Parietal lobe (tissue), 1 donor: Measurements from ENCODE around the gene ZNF451. TPM values are rescaled to one million over a fixed set of nuclear protein-coding genes. Genes with fewer than 3 reads are reported as not detected.

Experiments used
- total RNA-seq: library from RNA; depleted of rRNA; stranded (reverse); fragments of >200 nt; gene quantifications from one replicate; pipeline ENCODE4 v1.2.3, GENCODE V29; 2014

The ZNF451 gene, protein sequence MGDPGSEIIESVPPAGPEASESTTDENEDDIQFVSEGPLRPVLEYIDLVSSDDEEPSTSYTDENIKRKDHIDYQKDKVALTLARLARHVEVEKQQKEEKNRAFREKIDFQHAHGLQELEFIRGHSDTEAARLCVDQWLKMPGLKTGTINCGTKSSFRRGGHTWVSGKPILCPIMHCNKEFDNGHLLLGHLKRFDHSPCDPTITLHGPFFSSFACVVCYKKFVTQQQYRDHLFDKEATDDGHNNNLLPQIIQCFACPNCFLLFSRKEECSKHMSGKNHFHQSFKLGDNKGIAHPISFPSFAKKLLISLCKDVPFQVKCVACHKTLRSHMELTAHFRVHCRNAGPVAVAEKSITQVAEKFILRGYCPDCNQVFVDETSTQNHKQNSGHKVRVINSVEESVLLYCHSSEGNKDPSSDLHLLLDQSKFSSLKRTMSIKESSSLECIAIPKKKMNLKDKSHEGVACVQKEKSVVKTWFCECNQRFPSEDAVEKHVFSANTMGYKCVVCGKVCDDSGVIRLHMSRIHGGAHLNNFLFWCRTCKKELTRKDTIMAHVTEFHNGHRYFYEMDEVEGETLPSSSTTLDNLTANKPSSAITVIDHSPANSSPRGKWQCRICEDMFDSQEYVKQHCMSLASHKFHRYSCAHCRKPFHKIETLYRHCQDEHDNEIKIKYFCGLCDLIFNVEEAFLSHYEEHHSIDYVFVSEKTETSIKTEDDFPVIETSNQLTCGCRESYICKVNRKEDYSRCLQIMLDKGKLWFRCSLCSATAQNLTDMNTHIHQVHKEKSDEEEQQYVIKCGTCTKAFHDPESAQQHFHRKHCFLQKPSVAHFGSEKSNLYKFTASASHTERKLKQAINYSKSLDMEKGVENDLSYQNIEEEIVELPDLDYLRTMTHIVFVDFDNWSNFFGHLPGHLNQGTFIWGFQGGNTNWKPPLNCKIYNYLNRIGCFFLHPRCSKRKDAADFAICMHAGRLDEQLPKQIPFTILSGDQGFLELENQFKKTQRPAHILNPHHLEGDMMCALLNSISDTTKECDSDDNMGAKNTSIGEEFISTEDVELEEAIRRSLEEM
- 196 TPM for total RNA-seq

DNA sequence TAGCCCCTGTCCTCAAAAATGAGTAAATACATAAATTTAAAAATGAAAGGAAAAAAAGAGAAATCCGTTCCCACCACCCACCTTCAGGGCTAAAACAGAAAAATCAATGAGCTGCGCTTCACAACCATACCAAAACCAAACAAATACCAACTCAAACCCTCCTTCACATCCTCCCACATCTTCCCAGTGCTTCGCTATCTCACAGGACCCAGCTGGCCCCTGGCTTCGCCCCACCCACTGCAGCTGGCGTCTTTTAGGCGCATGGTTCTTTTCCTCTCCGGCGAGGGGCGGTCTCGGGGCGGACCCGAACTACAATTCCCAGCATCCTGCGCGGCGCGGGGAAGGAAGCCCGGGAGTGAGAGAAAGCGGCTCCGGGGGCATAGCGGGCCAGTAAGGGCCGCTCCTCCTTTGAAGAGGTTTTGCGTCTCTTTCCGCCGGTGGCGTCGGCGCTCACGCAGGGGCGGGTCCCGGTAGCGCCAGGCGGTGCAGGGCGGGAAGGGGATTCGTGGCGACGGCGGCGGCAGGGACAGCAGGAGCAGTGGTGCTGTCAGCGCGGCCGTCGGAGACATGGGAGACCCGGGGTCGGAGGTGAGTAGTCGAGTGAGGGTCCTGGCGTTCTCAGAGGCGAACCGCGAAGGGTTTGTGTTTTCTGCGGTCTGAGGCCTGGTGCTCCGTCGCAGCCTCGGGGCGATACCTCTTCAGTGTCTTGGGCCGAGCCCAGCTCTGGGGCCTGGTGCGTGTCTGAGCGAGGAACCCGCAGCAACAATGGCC is at the start of gene ZNF451:
TSS of gene ZNF451 (plus strand) at position 502 of the 771 bp plus-strand sequence. CDS start at position 568, 66 bp downstream.

DNA sequence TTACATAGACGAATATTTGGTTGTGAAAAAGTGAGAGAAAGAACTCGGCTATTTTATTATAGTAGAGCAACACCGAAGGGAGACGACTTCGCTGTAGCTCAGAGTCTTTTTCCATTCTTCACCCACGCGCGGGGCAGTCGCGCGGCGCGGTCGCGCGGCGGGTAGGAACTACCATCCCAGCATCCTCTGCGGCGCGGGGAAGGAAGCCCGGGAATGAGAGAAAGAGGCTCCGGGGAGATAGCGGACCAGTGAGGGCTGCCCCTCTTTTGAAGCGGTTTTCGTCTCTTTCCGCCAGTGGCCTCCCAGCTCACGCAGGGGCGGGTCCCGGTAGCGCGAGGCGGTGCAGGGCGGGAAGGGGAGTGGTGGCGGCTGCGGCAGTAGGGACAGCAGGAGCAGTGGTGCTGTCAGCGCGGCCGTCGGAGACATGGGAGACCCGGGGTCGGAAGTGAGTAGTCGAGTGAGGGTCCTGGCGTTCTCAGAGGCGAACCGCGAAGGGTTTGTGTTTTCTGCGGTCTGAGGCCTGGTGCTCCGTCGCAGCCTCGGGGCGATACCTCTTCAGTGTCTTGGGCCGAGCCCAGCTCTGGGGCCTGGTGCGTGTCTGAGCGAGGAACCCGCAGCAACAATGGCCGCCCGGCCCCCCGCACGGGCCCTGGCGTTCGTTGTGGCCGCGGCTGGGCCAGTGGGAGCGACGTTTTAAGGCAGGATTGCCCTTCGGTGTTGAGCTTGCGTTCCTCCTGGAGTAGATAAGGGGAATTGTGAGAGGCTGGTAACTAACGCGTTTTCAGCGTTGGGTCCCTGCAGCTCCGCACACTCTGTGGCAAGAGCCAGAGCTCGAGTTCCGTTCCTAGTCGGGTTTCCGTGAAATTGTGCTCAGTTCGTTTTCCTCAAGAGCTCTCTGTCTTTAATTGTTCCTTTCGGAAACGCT is 43.4 kb upstream of the ZNF451 start, which contains the start of gene KIAA1586:
TSS of gene KIAA1586 (plus strand) at position 362 of the 925 bp plus-strand sequence. CDS start at position 425, 63 bp downstream.

DNA sequence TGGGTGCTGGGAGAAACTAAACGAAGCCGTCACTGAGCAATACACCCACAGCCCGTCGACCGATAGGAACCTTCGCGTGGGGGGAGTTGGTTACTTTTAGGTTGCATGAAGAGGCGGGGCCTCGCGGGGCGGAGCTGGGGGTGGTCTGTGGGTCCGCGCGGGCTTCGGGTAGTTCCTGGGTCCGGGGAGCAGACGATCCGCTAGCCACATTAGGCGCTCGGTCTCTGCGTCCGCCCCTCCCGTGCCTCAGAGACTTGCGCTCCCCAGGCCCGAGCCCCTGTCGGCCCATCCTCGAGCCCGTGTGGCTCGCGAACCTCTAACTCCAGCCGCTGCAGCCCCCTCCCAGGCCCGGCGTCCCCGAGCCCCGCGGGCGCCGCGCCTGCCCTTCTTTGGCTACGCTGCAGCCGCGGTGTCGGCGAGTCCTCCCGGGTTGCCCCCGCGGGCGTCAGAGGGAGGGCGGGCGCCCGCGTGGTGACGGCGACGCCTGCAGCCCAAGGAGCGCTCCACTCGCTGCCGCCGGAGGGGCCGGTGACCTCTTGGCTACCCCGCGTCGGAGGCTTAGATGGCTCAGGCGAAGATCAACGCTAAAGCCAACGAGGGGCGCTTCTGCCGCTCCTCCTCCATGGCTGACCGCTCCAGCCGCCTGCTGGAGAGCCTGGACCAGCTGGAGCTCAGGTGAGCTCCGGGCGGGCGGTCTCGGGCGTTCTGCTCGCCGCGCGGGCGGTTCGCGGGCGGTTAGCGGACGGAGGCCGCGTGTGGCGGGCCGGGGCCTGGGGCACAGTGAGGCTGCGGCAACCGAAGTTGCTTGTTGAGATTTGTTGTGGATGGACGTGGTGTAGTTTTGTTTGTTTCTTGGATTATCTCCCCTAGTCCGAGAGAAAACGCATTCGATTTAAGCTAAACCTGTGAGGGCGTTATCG is 82.4 kb downstream of the ZNF451 start, which contains the start of gene BAG2:
TSS of gene BAG2 (plus strand) at position 191 of the 920 bp plus-strand sequence. CDS start at position 563, 372 bp downstream.

Other genes with a start within 250 kb of the ZNF451 start
- gene BEND6, start 135.1 kb upstream of the ZNF451 start, total RNA-seq, result 20.7 TPM
- 81.4 TPM for gene KIAA1586, start 43.5 kb upstream of the ZNF451 start, total RNA-seq
- 2.8 TPM for gene BAG2, start 82.1 kb downstream of the ZNF451 start, total RNA-seq
- gene RAB23, start 132.1 kb downstream of the ZNF451 start, total RNA-seq, result 26.6 TPM
- gene PRIM2, start 227.4 kb downstream of the ZNF451 start, total RNA-seq, result 26.6 TPM